Thyroid gland (tissue), 4 donors: ENCODE results near the gene TNRC18. TPM values are rescaled to one million over a fixed set of nuclear protein-coding genes. Genes with fewer than 3 reads are reported as not detected.

ENCODE experiments used
- DNase-seq, 2 donors: peaks; one replicate each; pipeline ENCODE4 v3.0.0-alpha.2; 2019
- H3K27ac ChIP-seq, 3 donors: fragments of 200-600 bp; sonication (generic); 1 replicate in 2 of 3; 2 replicates in 1 of 3; pipeline ENCODE4 v1.5.1; 2016 to 2019; ENCODE audit warnings: mild to moderate bottlenecking in 1 of 3, moderate library complexity in 1 of 3
- H3K27me3 ChIP-seq: fragments of 200-600 bp; sonication (generic); one replicate; pipeline ENCODE4 v1.5.1; 2019
- H3K36me3 ChIP-seq, 2 donors: fragments of 200-600 bp; sonication (generic); one replicate each; pipeline ENCODE4 v1.5.1; 2016 to 2019
- H3K4me1 ChIP-seq, 2 donors: fragments of 200-600 bp; sonication (generic); one replicate each; pipeline ENCODE4 v1.5.1; 2017 to 2019
- H3K4me3 ChIP-seq, 3 donors: fragments of 200-600 bp; sonication (generic); replicated peaks in 1 of 3; 1 replicate in 2 of 3; 2 replicates in 1 of 3; pipeline ENCODE4 v1.5.1; 2016; ENCODE audit warnings: mild to moderate bottlenecking in 1 of 3
- H3K9me3 ChIP-seq: fragments of 200-600 bp; sonication (generic); one replicate; pipeline ENCODE4 v1.5.1; 2017
- CTCF ChIP-seq, 6 experiments: fragments of 200-600 bp in 3 of 6; fragments of 450-650 bp in 3 of 6; sonication (generic) in 3 of 6; IDR thresholded peaks; one replicate each; pipeline ENCODE4 v1.5.1; 2016 to 2019; ENCODE audit warnings: antibody characterized with exemption in 6 of 6, mild to moderate bottlenecking in 2 of 6, inconsistent platforms in 1 of 6, moderate library complexity in 1 of 6
- POLR2A ChIP-seq, 2 donors: fragments of 450-650 bp; IDR thresholded peaks; one replicate each; pipeline ENCODE4 v1.6.1; 2017; ENCODE audit warnings: antibody characterized with exemption in 2 of 2, mild to moderate bottlenecking in 2 of 2, moderate library complexity in 1 of 2
- WGBS, 2 donors: methylation state at CpG; one replicate each; pipeline ENCODE4 v1.1.5; 2017; 5-methylcytosine and 5-hydroxymethylcytosine counted together
- intact Hi-C: fragments of 100-400 bp; cut with DNase I; formaldehyde crosslinking; loops from one replicate; pipeline ENCODE4 v1.15.1; 2023
- total RNA-seq, 4 donors: library from RNA; depleted of rRNA; stranded (reverse); fragments of >200 nt; gene quantifications; one replicate each; pipeline ENCODE4 v1.2.3, GENCODE V29; 2016

The TNRC18 gene
- total RNA-seq, 4 donors from 2014 or later = 47.0 to 173 (median 94.8) TPM

- 93 to 95% methylated on average over 7 to 8 of the region's 8 CpGs for WGBS, 2 donors
- no peaks in the 10 kb centered on the region for H3K27me3 ChIP-seq
- TF ChIP-seq POLR2A (IDR thresholded peaks at IDR 0.05) (no peak), CTCF (IDR thresholded peaks at IDR 0.05) (no peak)
- intact Hi-C loops = no loop called here
- H3K4me1 ChIP-seq = peaks cover 0 to 6% of the 10 kb centered on the region in 2 donors
- H3K4me3 ChIP-seq = no peak overlapping the region
- H3K27ac ChIP-seq = no peak overlapping the region
- H3K36me3 ChIP-seq = no peaks in the 10 kb centered on the region
- DNase-seq = no peak
- H3K9me3 ChIP-seq = no peaks in the 10 kb centered on the region
Measured at GRCh38 chr7:5454485-5454884, 30.9 kb upstream of the TNRC18 start.

GRCh38 chr7:5453566-5454075 is 30.0 kb upstream of the TNRC18 start:
- Histone ChIP-seq H3K4me1 (peaks cover 0 to 6% of the 10 kb centered on the region in 2 donors), H3K4me3 (no peak overlapping the region), H3K27me3 (no peaks in the 10 kb centered on the region), H3K36me3 (no peaks in the 10 kb centered on the region), H3K9me3 (no peaks in the 10 kb centered on the region), H3K27ac (no peak overlapping the region)
- no peak for DNase-seq
- TF ChIP-seq CTCF (IDR thresholded peaks at IDR 0.05) = no peak
- TF ChIP-seq POLR2A (IDR thresholded peaks at IDR 0.05) = no peak
- 80 to 81% methylated on average over 5 of the region's 5 CpGs for WGBS, 2 donors
- intact Hi-C loops = no loop called here

- intact Hi-C loops = no loop called here
- Histone ChIP-seq H3K36me3 (no peaks in the 10 kb centered on the region), H3K27me3 (no peaks in the 10 kb centered on the region), H3K4me3 (no peak overlapping the region), H3K9me3 (no peaks in the 10 kb centered on the region), H3K27ac (no peak overlapping the region), H3K4me1 (peaks cover 0 to 6% of the 10 kb centered on the region in 2 donors)
- no peak for DNase-seq
- TF ChIP-seq CTCF (IDR thresholded peaks at IDR 0.05) (no peak), POLR2A (IDR thresholded peaks at IDR 0.05) (no peak)
- WGBS, 2 donors = 56 to 65% methylated on average over 12 to 14 of the region's 14 CpGs
Measured at GRCh38 chr7:5452937-5453540, 29.4 kb upstream of the TNRC18 start.

GRCh38 chr7:5452470-5452899 is 28.9 kb upstream of the TNRC18 start:
- DNase-seq = no peak
- Histone ChIP-seq H3K27me3 (no peaks in the 10 kb centered on the region), H3K4me3 (no peak overlapping the region), H3K36me3 (no peaks in the 10 kb centered on the region), H3K9me3 (no peaks in the 10 kb centered on the region), H3K27ac (no peak overlapping the region), H3K4me1 (peaks cover 0 to 6% of the 10 kb centered on the region in 2 donors)
- WGBS, 2 donors = 69 to 87% methylated on average over 9 to 12 of the region's 12 CpGs
- intact Hi-C loops = no loop called here
- TF ChIP-seq CTCF (IDR thresholded peaks at IDR 0.05) = no peak
- TF ChIP-seq POLR2A (IDR thresholded peaks at IDR 0.05) = no peak

GRCh38 chr7:5451391-5451790 is 27.8 kb upstream of the TNRC18 start:
- H3K36me3 ChIP-seq = no peaks in the 10 kb centered on the region
- no peaks in the 10 kb centered on the region for H3K9me3 ChIP-seq
- DNase-seq = no peak
- H3K27ac ChIP-seq = no peak overlapping the region
- WGBS, 2 donors = 77% methylated on average over 10 to 13 of the region's 13 CpGs
- no peak for TF ChIP-seq CTCF (IDR thresholded peaks at IDR 0.05)
- TF ChIP-seq POLR2A (IDR thresholded peaks at IDR 0.05) = no peak
- H3K4me3 ChIP-seq = no peak overlapping the region
- H3K4me1 ChIP-seq = peaks cover 0 to 6% of the 10 kb centered on the region in 2 donors
- intact Hi-C loops = no loop called here
- H3K27me3 ChIP-seq = no peaks in the 10 kb centered on the region
